Measurements from ENCODE around the gene RAD9A. TPM values are rescaled to one million over a fixed set of nuclear protein-coding genes. Genes with fewer than 3 reads are reported as not detected.

RAD9A gene
- total RNA-seq, 1 experiment from 2014 or later = 55.1 TPM

DNA sequence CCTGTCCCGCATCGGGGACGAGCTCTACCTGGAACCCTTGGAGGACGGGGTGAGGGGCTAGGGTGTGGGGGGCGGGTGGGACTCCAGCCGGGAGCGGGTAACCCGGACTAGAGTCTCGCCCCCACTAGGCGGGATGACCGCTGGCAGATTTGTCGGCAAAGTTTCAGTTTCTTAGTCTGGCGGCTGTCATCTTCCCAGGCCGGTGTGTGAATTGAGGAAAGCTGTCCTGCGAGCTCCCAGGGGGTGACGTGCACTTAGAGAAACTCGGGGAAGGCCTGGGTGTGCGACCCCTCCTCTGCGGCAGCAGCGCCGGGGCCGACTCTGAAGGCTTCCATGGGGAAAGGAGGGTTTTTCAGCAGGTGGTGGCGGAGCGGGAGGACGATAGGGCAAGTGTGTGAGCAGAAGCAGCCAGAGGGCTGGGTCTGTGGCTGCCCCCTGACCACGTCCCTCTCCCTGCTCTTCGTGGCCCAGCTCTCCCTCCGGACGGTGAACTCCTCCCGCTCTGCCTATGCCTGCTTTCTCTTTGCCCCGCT is 463 bp downstream of the RAD9A start:
- Mint-ChIP-seq H3K36me3 (ENCODE audit: insufficient read depth, unreplicated experiment) (peaks cover 73% of the 10 kb centered on the region), H3K9me3 (ENCODE audit: unreplicated experiment) (no peaks in the 10 kb centered on the region), H3K4me3 (ENCODE audit: unreplicated experiment) (peak overlapping the region; percentile 76), H3K27me3 (ENCODE audit: insufficient read depth, unreplicated experiment) (no peaks in the 10 kb centered on the region), H3K27ac (ENCODE audit: unreplicated experiment) (peak overlapping the region; percentile 63), H3K4me1 (ENCODE audit: low read depth, unreplicated experiment) (peaks cover 26% of the 10 kb centered on the region)
- H3K4me1 ChIP-seq = peaks cover 5% of the 10 kb centered on the region; the same call in 1 of the 2 replicates
- no peaks in the 10 kb centered on the region for H3K27me3 ChIP-seq (replicated peaks; ENCODE audit: control insufficient read depth, insufficient read depth, low read length)
- BruUV-seq (replicated peaks) = TSS peak; percentile 49
- DNase-seq = no peak
- POLR2A ChIA-PET = interaction anchor here (0.6 to 1.9 kb wide), 15 partner anchors 9 to 187 kb away, joined by 3 to 63 read pairs (median 5); partner anchors contain the start of genes AIP, CLCF1, POLD4 and PPP1CA
- TF ChIP-seq, protein P1, sequence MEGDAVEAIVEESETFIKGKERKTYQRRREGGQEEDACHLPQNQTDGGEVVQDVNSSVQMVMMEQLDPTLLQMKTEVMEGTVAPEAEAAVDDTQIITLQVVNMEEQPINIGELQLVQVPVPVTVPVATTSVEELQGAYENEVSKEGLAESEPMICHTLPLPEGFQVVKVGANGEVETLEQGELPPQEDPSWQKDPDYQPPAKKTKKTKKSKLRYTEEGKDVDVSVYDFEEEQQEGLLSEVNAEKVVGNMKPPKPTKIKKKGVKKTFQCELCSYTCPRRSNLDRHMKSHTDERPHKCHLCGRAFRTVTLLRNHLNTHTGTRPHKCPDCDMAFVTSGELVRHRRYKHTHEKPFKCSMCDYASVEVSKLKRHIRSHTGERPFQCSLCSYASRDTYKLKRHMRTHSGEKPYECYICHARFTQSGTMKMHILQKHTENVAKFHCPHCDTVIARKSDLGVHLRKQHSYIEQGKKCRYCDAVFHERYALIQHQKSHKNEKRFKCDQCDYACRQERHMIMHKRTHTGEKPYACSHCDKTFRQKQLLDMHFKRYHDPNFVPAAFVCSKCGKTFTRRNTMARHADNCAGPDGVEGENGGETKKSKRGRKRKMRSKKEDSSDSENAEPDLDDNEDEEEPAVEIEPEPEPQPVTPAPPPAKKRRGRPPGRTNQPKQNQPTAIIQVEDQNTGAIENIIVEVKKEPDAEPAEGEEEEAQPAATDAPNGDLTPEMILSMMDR (IDR thresholded peaks at IDR 0.05; ENCODE audit: insufficient read depth in 1 of 2, low read depth in 1 of 2, low read length in 1 of 2, severe bottlenecking in 1 of 2, unreplicated experiment in 1 of 2) = no peak
- CTCF ChIA-PET = interaction anchor here (0.5 to 2.6 kb wide), 17 partner anchors 9 to 131 kb away, joined by 3 to 73 read pairs (median 5); partner anchors contain the start of genes AIP, CLCF1, POLD4 and PPP1CA
- H3K4me3 ChIP-seq (ENCODE audit: low read depth, low read length) = peak overlapping the region; percentile 80
- no peaks in the 10 kb centered on the region for H3K9me3 ChIP-seq
- intact Hi-C loops (cut with micrococcal nuclease; ENCODE audit: unreplicated experiment) = no loop called here
- H3K36me3 ChIP-seq (ENCODE audit: control insufficient read depth, insufficient read depth, low read length) = peaks cover 5% of the 10 kb centered on the region

DNA sequence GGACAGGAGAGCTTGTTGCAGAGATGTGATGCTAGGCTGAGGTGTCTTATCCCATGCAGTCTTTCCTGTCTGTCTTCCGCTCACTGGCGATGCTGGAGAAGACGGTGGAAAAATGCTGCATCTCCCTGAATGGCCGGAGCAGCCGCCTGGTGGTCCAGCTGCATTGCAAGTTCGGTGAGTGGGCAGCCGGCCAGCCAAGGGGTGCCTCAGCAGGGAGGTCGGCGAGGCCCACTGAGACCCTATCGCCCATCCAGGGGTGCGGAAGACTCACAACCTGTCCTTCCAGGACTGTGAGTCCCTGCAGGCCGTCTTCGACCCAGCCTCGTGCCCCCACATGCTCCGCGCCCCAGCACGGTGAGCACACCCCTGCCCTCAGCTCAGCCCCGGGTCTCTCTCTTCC is 1.7 kb downstream of the RAD9A start:
- Mint-ChIP-seq H3K27me3 (ENCODE audit: insufficient read depth, unreplicated experiment) (no peaks in the 10 kb centered on the region), H3K36me3 (ENCODE audit: insufficient read depth, unreplicated experiment) (peaks cover 83% of the 10 kb centered on the region), H3K4me3 (ENCODE audit: unreplicated experiment) (peak overlapping the region; percentile 5), H3K9me3 (ENCODE audit: unreplicated experiment) (no peaks in the 10 kb centered on the region), H3K27ac (ENCODE audit: unreplicated experiment) (no peak overlapping the region), H3K4me1 (ENCODE audit: low read depth, unreplicated experiment) (peaks cover 26% of the 10 kb centered on the region)
- H3K36me3 ChIP-seq (ENCODE audit: control insufficient read depth, insufficient read depth, low read length) = peaks cover 14% of the 10 kb centered on the region
- TF ChIP-seq, protein P1 (IDR thresholded peaks at IDR 0.05; ENCODE audit: insufficient read depth in 1 of 2, low read depth in 1 of 2, low read length in 1 of 2, severe bottlenecking in 1 of 2, unreplicated experiment in 1 of 2) = no peak
- no peak for DNase-seq
- no peak overlapping the region for H3K4me3 ChIP-seq (ENCODE audit: low read depth, low read length)
- H3K27me3 ChIP-seq (replicated peaks; ENCODE audit: control insufficient read depth, insufficient read depth, low read length) = no peaks in the 10 kb centered on the region
- no peaks in the 10 kb centered on the region for H3K9me3 ChIP-seq
- H3K4me1 ChIP-seq = peaks cover 5% of the 10 kb centered on the region; the same call in 1 of the 2 replicates
- no TSS peak for BruUV-seq (replicated peaks)
- intact Hi-C loops (cut with micrococcal nuclease; ENCODE audit: unreplicated experiment) = no loop called here
- POLR2A ChIA-PET = no interaction called here
- CTCF ChIA-PET = interaction anchor here (2.6 kb wide), 1 partner anchor 8 kb away, joined by 73 read pairs; the partner anchor contains the start of gene PPP1CA

DNA sequence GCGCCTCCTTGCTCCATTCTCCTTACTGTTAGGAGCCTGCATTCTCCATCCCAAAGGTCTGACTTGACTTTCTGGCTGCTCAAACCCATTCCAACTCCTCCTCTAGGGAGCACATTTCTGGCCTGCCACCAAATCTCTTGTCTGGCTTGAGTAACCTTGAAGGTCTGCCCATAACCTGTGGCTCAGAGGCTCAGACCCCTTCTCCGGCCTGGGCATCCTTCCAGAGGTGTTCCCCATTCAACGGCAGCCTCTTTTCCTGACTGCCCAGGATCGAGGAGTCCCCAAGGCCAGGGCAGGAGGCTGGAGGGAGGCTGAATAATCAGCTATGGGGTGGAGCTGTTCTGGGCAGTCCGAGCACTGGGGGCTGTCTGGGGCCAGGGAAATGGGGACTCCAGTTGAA is 2.2 kb downstream of the RAD9A start:
- ChIA-PET CTCF (interaction anchor here (0.9 kb wide), 1 partner anchor 13 kb away, joined by 3 read pairs; no protein-coding TSS in a partner anchor), POLR2A (no interaction called here)
- H3K4me3 ChIP-seq (ENCODE audit: low read depth, low read length) = no peak overlapping the region
- Mint-ChIP-seq H3K9me3 (ENCODE audit: unreplicated experiment) (no peaks in the 10 kb centered on the region), H3K4me3 (ENCODE audit: unreplicated experiment) (peak overlapping the region; percentile 5), H3K36me3 (ENCODE audit: insufficient read depth, unreplicated experiment) (peaks cover 88% of the 10 kb centered on the region), H3K4me1 (ENCODE audit: low read depth, unreplicated experiment) (peaks cover 24% of the 10 kb centered on the region), H3K27ac (ENCODE audit: unreplicated experiment) (no peak overlapping the region), H3K27me3 (ENCODE audit: insufficient read depth, unreplicated experiment) (no peaks in the 10 kb centered on the region)
- BruUV-seq (replicated peaks) = no TSS peak
- intact Hi-C loops (cut with micrococcal nuclease; ENCODE audit: unreplicated experiment) = no loop called here
- TF ChIP-seq, protein P1 (IDR thresholded peaks at IDR 0.05; ENCODE audit: insufficient read depth in 1 of 2, low read depth in 1 of 2, low read length in 1 of 2, severe bottlenecking in 1 of 2, unreplicated experiment in 1 of 2) = no peak
- peaks cover 14% of the 10 kb centered on the region for H3K36me3 ChIP-seq (ENCODE audit: control insufficient read depth, insufficient read depth, low read length)
- no peaks in the 10 kb centered on the region for H3K27me3 ChIP-seq (replicated peaks; ENCODE audit: control insufficient read depth, insufficient read depth, low read length)
- H3K4me1 ChIP-seq = peaks cover 5% of the 10 kb centered on the region; the same call in 1 of the 2 replicates
- H3K9me3 ChIP-seq = no peaks in the 10 kb centered on the region
- DNase-seq = no peak

Data from Caco-2 (cell line).